SKM-1 treated with dmso at 0.1 percent for 144 hours (cell line): ENCODE results near the gene PGM5.
A peak's percentile ranks its signal among the peaks of the same experiment; 100 is the strongest.

Source experiments
- DNase-seq: peaks from one replicate; lab custom pipeline; 2025; ENCODE audit not compliant: unreplicated experiment; lab: John Stamatoyannopoulos, UW

Gene PGM5

DNA sequence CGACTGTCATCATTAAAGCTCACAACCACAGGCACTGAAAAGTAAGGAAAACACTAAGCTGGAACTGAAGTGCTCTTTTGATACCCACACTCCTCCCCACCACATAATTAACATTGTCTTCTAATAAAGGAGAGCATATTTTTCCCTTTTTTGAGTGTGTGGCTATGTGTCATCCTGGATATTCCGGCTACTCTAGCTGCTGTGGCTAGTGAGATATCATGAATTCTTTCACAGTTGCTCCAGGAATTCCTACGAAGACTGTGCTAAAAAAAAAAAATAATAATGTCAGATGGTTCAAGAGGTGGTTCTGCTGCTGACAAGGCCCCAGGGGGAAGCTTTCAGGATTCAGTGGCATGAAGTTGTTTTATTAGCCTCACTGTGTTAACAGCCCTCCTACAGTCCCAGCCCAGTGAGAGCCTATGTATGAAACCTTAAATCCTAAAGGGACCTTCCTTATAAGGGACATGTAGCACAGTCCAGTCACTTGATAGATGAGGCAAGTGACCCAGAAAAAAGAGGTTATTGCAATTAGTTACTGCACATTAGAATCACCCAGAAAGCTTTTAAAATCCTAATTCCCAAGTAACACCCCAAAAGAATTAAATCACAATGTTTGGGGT, 137.7 kb downstream of the PGM5 start:
- no peak for DNase-seq

DNA sequence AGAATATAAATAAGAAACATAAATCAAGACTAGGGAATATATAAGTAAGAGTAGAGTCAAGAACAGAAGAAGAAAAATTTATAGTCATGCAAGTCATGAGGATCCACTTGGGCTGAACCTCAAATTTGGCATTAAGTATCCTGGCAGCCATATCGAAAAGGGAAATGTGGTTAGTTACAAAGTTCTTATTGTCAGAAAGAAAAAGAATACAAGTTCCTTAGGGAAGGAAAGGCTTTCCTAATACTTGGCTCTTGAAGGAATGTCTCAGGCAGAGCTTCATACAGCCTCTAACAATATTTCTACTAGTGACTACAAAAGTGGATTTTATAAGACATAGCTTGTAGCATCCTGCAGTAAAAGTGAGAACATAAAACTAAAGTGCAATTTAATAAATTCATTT, 138.8 kb downstream of the PGM5 start:
- DNase-seq, result no peak

DNA sequence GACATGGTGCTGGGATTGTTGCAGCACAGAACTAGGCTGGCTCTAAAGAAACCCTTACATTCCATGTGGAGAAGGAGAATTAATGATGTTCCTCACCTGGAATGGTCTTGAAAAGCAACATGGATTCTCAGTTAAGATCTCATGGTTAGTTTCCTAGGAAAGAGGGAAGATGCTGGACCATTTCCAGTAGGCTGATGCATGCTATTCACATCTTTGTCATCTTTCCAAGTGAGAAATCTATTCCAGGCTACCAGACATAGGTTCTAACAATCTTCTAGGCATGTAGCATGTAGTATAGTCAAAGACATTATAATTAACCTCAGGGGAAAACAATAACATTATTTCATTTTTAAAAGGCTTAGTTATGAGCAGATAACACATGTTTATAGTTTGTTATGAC, 139.9 kb downstream of the PGM5 start:
- no peak for DNase-seq

GRCh38 chr9:68497629-68498028, 141.2 kb downstream of the PGM5 start:
- no peak for DNase-seq

GRCh38 chr9:68498816-68499215, 142.4 kb downstream of the PGM5 start:
- no peak for DNase-seq

DNA sequence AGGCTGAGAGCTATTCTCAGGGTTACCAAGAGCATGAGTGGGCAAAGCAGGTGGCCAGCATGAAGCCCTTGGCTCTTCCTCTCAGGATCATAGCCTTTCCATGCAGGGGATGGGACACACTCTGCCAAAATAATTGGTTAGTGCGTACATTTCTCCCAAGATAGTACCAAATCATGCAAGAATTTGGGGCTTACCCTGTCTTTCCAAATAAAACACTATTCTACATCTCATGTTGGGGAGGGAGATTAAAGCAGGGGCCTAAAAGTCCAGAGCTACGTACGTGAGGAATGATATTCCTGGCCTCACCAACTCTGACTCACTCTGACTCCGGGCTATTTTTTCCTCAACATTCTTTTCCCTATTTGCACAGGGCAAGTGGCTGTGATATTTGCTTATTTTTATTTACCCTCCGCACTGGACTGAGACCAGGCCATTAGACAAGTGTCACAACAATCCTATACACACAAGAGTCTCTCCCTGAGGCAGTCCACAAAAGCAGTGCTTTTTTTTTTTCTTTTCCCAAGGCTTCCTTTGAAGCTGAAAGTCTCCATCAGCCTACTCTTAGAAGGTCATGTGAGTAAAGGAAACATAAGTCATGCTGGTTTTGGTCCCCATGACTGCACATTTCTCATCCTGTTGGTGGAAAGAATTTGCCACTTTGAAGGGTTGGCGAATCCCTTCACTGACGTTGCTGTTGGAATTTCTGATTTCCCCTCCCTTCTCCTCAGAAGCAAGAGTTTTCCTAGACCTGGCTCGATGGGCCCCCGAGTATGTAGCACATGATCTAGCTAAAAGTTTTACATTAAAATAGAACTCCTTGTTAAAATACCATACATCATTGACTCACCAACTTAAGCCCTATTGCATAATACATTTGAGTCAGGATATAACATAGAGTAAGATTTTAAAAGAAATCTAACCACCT, 144.3 kb downstream of the PGM5 start:
- no peak for DNase-seq

DNA sequence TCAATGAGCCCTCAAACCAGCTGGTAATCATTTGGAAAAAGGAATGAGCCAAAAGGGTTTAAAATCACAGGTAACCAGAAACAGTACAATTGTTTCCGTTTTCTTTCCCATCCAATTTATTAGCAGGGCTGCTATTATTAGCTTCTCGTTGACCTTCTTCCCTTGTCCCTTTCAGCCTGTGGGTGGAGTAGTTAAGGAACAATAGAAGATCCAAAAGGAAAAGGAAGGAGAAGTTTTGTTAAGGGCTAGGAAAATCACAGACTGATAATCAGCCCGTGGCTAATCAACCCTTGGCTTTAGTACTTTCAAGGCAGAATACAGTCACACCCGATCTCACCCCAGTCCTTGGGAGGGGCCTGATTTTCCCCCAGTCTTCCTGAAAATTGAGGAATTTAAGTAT, 145.9 kb downstream of the PGM5 start:
- DNase-seq, result no peak

GRCh38 chr9:68505681-68506409, 149.4 kb downstream of the PGM5 start:
- no peak for DNase-seq

DNA sequence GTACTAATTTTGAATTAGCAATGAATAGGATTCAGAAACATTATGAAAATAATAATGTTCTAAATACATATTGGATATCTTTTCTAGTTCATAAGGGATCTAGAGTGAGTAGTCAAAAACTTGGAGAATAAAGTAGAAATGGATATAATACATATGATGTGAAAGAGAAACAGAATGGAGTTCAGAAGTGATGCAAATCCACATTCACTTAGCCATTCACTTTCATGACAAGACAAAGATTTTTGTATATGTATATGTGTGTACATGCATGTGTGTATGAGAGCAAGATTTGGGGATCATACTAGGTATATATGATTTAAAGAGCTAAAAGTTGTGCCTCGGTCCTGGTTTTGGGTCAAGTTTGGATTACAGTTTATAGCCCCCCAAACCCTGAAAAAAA, 150.1 kb downstream of the PGM5 start:
- no peak for DNase-seq

DNA sequence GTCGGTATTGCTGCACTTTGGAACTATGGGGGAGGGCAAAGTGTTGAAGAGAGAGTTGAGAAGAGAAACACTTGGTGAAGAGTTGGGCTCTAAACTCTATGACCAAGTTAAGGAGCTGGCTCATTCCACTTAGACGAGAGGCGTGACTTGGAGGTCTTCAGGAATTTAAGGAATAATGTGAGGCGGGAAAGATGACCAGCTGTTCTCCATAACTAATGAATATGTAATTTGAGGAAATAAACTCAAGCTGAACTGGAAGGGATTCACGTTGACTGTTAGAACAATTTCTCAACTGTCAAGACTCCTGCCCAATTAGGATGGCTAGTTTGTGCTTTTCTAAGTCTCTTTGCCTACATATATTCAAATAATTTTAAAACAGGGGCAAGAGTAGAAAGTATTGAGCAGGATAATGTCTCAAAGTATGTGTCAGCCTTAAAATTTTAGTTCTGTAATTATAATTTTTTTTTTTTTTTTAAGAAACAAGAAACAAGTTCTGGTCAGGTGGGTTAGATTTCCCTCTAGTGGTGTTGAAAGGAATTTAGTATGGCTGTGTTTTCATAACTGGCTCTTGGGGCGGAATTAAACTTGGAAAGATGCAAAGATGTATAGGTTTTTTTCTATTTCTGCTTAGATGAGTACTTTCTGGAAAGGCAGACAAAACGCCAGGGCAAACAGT, 150.9 kb downstream of the PGM5 start:
- no peak for DNase-seq

GRCh38 chr9:68507806-68508145, 151.4 kb downstream of the PGM5 start:
- no peak for DNase-seq

GRCh38 chr9:68508547-68508946, 152.1 kb downstream of the PGM5 start:
- no peak for DNase-seq

DNA sequence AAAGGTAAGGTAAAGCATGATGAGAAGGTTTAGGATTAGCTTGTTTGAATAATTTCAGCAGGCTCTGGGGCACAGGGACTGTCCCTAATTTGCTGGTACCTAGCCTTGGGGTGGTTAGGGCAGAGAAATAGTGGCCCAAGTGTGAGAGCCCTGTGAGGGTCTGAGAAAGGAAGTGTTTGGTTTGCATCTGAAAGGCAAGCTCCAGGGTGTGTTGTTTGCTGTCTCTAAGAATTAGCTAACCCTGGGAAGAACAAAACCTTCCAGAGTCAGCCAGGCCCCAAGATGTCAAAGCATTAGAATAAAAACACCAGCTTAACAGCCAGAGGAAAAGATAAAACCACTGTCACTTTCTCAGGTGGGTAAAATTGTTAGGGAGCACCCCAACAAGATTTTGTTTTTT, 153.3 kb downstream of the PGM5 start:
- no peak for DNase-seq

DNA sequence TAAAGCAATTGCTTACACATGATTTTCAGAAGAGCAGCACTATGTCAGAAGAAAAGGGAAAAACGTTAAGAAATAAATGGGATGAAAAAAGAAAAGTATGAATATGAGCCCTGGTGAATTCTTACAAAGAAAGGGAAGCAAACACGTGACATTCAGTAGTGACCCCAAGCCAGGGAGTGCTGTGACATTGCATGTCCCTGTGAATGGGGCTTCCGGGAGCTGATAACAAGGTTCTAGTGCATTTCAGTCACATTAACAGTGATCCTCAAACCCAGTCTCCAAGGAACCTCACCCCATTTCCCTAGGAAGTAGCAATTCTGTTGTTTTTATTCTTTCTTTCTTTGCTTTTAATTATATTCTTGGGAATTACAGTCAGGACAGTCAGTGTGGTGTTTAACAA, 157.0 kb downstream of the PGM5 start:
- DNase-seq, result no peak

DNA sequence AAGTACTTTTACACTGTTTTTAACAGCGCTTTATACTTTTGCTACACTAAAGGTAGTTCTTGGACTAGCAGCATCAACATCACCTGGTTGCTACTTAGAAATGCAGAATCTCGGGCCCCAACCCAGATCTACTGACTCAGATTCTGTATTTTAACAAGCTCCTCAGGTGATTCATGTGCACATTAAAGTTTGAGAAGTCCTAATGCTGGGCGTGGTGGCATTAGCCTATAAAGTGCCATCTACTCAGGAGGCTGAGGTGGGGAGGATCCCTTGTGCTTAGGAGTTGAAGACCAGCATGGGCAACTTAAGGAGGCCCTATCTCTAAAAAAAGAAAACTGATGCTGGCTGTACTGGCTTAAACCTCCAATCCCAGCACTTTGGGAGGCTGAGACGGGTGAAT, 157.6 kb downstream of the PGM5 start:
- no peak for DNase-seq

GRCh38 chr9:68515326-68516017, 159.1 kb downstream of the PGM5 start:
- no peak for DNase-seq

- peak; percentile 73 for DNase-seq
Measured at GRCh38 chr9:68522131-68522530, 165.7 kb downstream of the PGM5 start.

GRCh38 chr9:68522954-68523353, 166.5 kb downstream of the PGM5 start:
- no peak for DNase-seq

GRCh38 chr9:68523367-68523936, 167.0 kb downstream of the PGM5 start:
- no peak for DNase-seq

- DNase-seq, result no peak
Measured at GRCh38 chr9:68530618-68531017, 174.2 kb downstream of the PGM5 start.

- no peak for DNase-seq
Measured at GRCh38 chr9:68532131-68532530, 175.7 kb downstream of the PGM5 start.
